Cardiac fibroblast (primary cell): Measurements from ENCODE around the gene CMC1.
"Not testable (repeated sequence)": the region's sequence is repeated elsewhere in the genome, so short reads cannot be mapped to it uniquely, and the experiment has no call there.

ENCODE experiments used
- DNase-seq, 2 donors: peaks; one replicate each; pipeline versions ENCODE4 v3.0.0 to v3.0.0-alpha.2; 2010; ENCODE audit warnings: low read depth in 2 of 2
- H3K4me3 ChIP-seq, 2 donors: replicated peaks in 1 of 2; 1 replicate in 1 of 2; 2 replicates in 1 of 2; pipeline ENCODE4 v1.5.1; 2011; ENCODE audit warnings: low read depth in 2 of 2, low read length in 2 of 2, mild to moderate bottlenecking in 2 of 2, moderate library complexity in 1 of 2
- CTCF ChIP-seq: IDR thresholded peaks from one replicate; pipeline ENCODE4 v1.5.1; 2011; ENCODE audit warnings: low read depth, mild to moderate bottlenecking, low read length, inconsistent platforms

The CMC1 gene

GRCh38 chr3:28262001-28262400 is 20.6 kb downstream of the CMC1 start:
- DNase-seq, result peak in 1 of 2 donors; percentile 13
- no peak overlapping the region for H3K4me3 ChIP-seq
- TF ChIP-seq CTCF, result no peak

GRCh38 chr3:28265641-28266040 is 24.2 kb downstream of the CMC1 start:
- TF ChIP-seq CTCF, result no peak
- DNase-seq, result no peak
- no peak overlapping the region for H3K4me3 ChIP-seq

- H3K4me3 ChIP-seq, result no peak overlapping the region
- peak in 1 of 2 donors; percentile 9 for DNase-seq
- no peak for TF ChIP-seq CTCF
These were observed 26.8 kb downstream of the CMC1 start for GRCh38 chr3:28267984-28268849.

- H3K4me3 ChIP-seq, result no peak overlapping the region
- peak; percentile 26 for TF ChIP-seq CTCF
- no peak for DNase-seq
These were observed 27.6 kb downstream of the CMC1 start for GRCh38 chr3:28268989-28269388.

- H3K4me3 ChIP-seq, DNase-seq: not testable (repeated sequence)
These were observed 28.5 kb downstream of the CMC1 start for GRCh38 chr3:28269884-28270283.

- H3K4me3 ChIP-seq, result no peak overlapping the region
- no peak for DNase-seq
- TF ChIP-seq CTCF, result no peak
These were observed 32.4 kb downstream of the CMC1 start for GRCh38 chr3:28273837-28274236.

GRCh38 chr3:28278918-28279317 is 37.5 kb downstream of the CMC1 start:
- no peak for DNase-seq
- TF ChIP-seq CTCF, result no peak
- H3K4me3 ChIP-seq, result no peak overlapping the region
